ENCODE data around the gene DIP2C.
"Not testable (repeated sequence)": the region's sequence is repeated elsewhere in the genome, so short reads cannot be mapped to it uniquely, and the experiment has no call there.

DIP2C gene

DNA sequence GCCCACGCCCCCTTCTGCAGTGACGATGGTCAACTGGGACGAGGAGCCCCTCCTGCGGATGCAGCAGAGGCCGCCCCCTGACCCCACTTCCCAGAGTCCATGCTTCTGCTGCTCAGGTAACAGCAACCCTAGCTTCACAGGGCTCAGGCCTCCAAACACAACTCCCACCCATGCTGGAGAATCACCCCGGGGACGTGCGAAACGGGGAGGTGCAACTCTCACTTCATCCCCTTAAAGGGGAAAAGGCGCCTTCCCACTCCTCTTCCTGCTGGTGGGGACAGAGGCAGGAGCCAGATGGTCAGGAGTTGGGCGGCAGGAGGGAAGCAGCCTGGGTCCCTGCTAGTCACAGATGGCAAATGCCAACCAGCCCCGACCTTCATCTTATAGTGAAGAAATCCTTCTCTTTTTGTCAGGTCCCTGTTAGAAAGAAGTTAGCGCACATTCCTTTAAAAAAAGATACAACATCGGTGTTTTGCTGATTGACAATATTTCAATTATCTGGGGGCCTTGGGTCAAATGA lies 155.4 kb downstream of the DIP2C start:
- H3K27me3 ChIP-seq (replicated peaks; ENCODE audit: control insufficient read depth, insufficient read depth, low read length), result no peaks in the 10 kb centered on the region; the same call in 1 of the 2 replicates

GRCh38 chr10:533611-534010 lies 155.9 kb downstream of the DIP2C start:
- H3K4me3 ChIP-seq (replicated peaks; ENCODE audit: low read depth, low read length), result no peak overlapping the region
- no peaks in the 10 kb centered on the region for H3K36me3 ChIP-seq (ENCODE audit: control insufficient read depth, insufficient read depth, low read length)
- H3K27me3 ChIP-seq (replicated peaks; ENCODE audit: control insufficient read depth, insufficient read depth, low read length), result no peaks in the 10 kb centered on the region; the same call in 1 of the 2 replicates
- TF ChIP-seq, protein P1, sequence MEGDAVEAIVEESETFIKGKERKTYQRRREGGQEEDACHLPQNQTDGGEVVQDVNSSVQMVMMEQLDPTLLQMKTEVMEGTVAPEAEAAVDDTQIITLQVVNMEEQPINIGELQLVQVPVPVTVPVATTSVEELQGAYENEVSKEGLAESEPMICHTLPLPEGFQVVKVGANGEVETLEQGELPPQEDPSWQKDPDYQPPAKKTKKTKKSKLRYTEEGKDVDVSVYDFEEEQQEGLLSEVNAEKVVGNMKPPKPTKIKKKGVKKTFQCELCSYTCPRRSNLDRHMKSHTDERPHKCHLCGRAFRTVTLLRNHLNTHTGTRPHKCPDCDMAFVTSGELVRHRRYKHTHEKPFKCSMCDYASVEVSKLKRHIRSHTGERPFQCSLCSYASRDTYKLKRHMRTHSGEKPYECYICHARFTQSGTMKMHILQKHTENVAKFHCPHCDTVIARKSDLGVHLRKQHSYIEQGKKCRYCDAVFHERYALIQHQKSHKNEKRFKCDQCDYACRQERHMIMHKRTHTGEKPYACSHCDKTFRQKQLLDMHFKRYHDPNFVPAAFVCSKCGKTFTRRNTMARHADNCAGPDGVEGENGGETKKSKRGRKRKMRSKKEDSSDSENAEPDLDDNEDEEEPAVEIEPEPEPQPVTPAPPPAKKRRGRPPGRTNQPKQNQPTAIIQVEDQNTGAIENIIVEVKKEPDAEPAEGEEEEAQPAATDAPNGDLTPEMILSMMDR (IDR thresholded peaks at IDR 0.05; ENCODE audit: insufficient read depth, low read length, poor library complexity, severe bottlenecking), result no peak
- DNase-seq (ENCODE audit: extremely low read depth, insufficient read length), result no peak

More for the DNA sequence above, 155.4 kb downstream of the DIP2C start:
- no peak overlapping the region for H3K4me3 ChIP-seq (replicated peaks; ENCODE audit: low read depth, low read length)
- DNase-seq (ENCODE audit: extremely low read depth, insufficient read length), result no peak
- TF ChIP-seq, protein P1 (IDR thresholded peaks at IDR 0.05; ENCODE audit: insufficient read depth, low read length, poor library complexity, severe bottlenecking), result no peak
- H3K36me3 ChIP-seq (ENCODE audit: control insufficient read depth, insufficient read depth, low read length), result no peaks in the 10 kb centered on the region

- TF ChIP-seq, protein P1 (IDR thresholded peaks at IDR 0.05; ENCODE audit: insufficient read depth, low read length, poor library complexity, severe bottlenecking), result no peak
- no peak for DNase-seq (ENCODE audit: extremely low read depth, insufficient read length)
- Histone ChIP-seq H3K36me3 (ENCODE audit: control insufficient read depth, insufficient read depth, low read length) (no peaks in the 10 kb centered on the region), H3K4me3 (replicated peaks; ENCODE audit: low read depth, low read length) (no peak overlapping the region), H3K27me3 (replicated peaks; ENCODE audit: control insufficient read depth, insufficient read depth, low read length) (no peaks in the 10 kb centered on the region; the same call in 1 of the 2 replicates)
These were observed 156.3 kb downstream of the DIP2C start for GRCh38 chr10:533186-533585.

- not testable (repeated sequence) for H3K36me3 ChIP-seq (ENCODE audit: control insufficient read depth, insufficient read depth, low read length); H3K4me3 ChIP-seq (replicated peaks; ENCODE audit: low read depth, low read length); H3K27me3 ChIP-seq (replicated peaks; ENCODE audit: control insufficient read depth, insufficient read depth, low read length); DNase-seq (ENCODE audit: extremely low read depth, insufficient read length)
These were observed 157.1 kb downstream of the DIP2C start for GRCh38 chr10:532331-532730.

DNA sequence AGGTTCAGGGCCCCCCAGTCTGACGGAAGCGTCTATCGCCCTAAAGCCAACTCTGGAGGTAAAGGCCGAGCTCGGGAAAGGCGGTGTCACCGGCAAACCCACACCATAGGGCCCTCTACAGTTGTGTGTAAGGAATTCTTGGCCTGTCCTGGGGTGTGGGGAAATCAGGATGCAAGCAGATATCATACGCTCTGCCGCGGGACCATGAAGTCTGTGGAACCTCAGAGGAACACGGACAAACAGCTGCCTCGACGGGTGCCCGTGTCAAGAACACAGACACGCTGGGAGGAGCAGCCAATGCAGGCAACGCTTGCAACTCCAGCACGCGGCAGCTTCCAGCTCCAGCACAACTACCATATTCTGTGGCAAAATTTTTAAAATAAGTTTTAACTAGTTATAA lies 157.9 kb downstream of the DIP2C start:
- Histone ChIP-seq H3K36me3 (ENCODE audit: control insufficient read depth, insufficient read depth, low read length) (no peaks in the 10 kb centered on the region), H3K27me3 (replicated peaks; ENCODE audit: control insufficient read depth, insufficient read depth, low read length) (no peaks in the 10 kb centered on the region; the same call in 1 of the 2 replicates), H3K4me3 (replicated peaks; ENCODE audit: low read depth, low read length) (no peak overlapping the region)
- TF ChIP-seq, protein P1 (IDR thresholded peaks at IDR 0.05; ENCODE audit: insufficient read depth, low read length, poor library complexity, severe bottlenecking), result no peak
- no peak for DNase-seq (ENCODE audit: extremely low read depth, insufficient read length)

DNA sequence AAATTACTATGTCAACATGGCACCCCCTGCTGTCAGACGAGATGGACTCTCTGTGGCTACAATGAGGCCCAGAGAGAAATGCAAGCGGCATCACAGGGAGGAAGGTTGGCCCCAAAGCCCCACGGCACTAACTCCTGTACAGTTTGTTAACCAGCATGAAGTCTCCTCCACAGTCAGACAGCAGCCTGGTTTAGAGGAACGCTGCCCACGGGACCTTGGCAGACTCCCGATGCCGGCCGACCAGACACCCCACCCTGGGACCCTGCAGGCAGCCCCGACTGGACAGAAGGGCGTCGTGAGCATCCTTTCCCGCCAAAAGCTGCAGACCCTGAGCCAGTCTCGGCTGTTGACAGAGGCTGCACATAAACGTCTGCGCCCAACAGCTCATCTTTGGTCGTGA lies 158.8 kb downstream of the DIP2C start:
- Histone ChIP-seq H3K4me3 (replicated peaks; ENCODE audit: low read depth, low read length) (no peak overlapping the region), H3K36me3 (ENCODE audit: control insufficient read depth, insufficient read depth, low read length) (no peaks in the 10 kb centered on the region), H3K27me3 (replicated peaks; ENCODE audit: control insufficient read depth, insufficient read depth, low read length) (no peaks in the 10 kb centered on the region; the same call in 1 of the 2 replicates)
- TF ChIP-seq, protein P1 (IDR thresholded peaks at IDR 0.05; ENCODE audit: insufficient read depth, low read length, poor library complexity, severe bottlenecking), result no peak
- DNase-seq (ENCODE audit: extremely low read depth, insufficient read length), result no peak
